Osteocyte (in vitro differentiated cells): Measurements from ENCODE around the gene DUSP11. TPM values are rescaled to one million over a fixed set of nuclear protein-coding genes. Genes with fewer than 3 reads are reported as not detected.
"Not testable (repeated sequence)": the region's sequence is repeated elsewhere in the genome, so short reads cannot be mapped to it uniquely, and the experiment has no call there.

Experiments used
- DNase-seq: peaks from one replicate; pipeline ENCODE4 v3.0.0; 2021; ENCODE audit warnings: mixed read lengths; ENCODE audit not compliant: unreplicated experiment; ENCODE audit errors: extremely low spot score
- H3K27ac Mint-ChIP-seq: one replicate; pipeline ENCODE4 v1.8.0; 2021; ENCODE audit warnings: mild to moderate bottlenecking, mixed read lengths; ENCODE audit not compliant: unreplicated experiment
- H3K27me3 Mint-ChIP-seq: one replicate; pipeline ENCODE4 v1.8.0; 2021; ENCODE audit warnings: mixed read lengths; ENCODE audit not compliant: unreplicated experiment
- H3K36me3 Mint-ChIP-seq: one replicate; pipeline ENCODE4 v1.8.0; 2021; ENCODE audit warnings: mixed read lengths; ENCODE audit not compliant: unreplicated experiment
- H3K4me1 Mint-ChIP-seq: one replicate; pipeline ENCODE4 v1.8.0; 2021; ENCODE audit warnings: mixed read lengths; ENCODE audit not compliant: unreplicated experiment
- H3K4me3 Mint-ChIP-seq: one replicate; pipeline ENCODE4 v1.8.0; 2021; ENCODE audit warnings: mild to moderate bottlenecking, moderate library complexity, mixed read lengths; ENCODE audit not compliant: unreplicated experiment
- H3K9me3 Mint-ChIP-seq: one replicate; pipeline ENCODE4 v1.8.0; 2021; ENCODE audit warnings: mixed read lengths; ENCODE audit not compliant: unreplicated experiment
- total RNA-seq: library from RNA; stranded (reverse); gene quantifications from 2 replicates; pipeline ENCODE4 v1.2.1, GENCODE V29; 2021
- TF ChIP-seq, protein P1 (sequence below): fragments of 200-600 bp; sonication (generic); IDR thresholded peaks from 2 replicates; pipeline ENCODE4 v1.5.0; 2021; ENCODE audit warnings: antibody characterized with exemption, mild to moderate bottlenecking, moderate library complexity

DUSP11 gene
- total RNA-seq, 1 donor from 2014 or later, result 24.7 TPM

DNA sequence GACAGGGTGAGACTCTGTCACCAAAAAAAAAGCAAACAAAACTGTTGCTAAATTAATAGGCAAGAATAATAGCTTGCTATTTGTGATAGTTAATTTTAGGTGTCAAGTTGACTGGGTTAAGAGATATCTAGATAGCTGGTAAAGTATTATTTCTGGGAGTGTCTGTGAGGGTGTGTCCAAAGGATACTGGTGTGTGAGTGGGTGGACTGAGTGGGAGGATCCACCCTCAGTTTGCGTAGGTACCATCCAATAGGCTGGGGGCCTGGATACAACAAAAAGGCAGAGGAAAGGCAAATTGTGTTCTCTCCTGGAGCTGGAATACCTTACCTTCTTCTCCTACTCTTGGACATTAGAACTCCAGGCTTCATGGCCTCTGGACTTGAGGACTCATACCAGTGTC lies 15.0 kb downstream of the DUSP11 start:
- Mint-ChIP-seq H3K36me3 (peaks cover 62% of the 10 kb centered on the region), H3K4me3 (no peak overlapping the region), H3K27ac (no peak overlapping the region), H3K9me3 (no peaks in the 10 kb centered on the region), H3K27me3 (no peaks in the 10 kb centered on the region), H3K4me1 (no peaks in the 10 kb centered on the region)
- no peak for DNase-seq
- TF ChIP-seq, protein P1, sequence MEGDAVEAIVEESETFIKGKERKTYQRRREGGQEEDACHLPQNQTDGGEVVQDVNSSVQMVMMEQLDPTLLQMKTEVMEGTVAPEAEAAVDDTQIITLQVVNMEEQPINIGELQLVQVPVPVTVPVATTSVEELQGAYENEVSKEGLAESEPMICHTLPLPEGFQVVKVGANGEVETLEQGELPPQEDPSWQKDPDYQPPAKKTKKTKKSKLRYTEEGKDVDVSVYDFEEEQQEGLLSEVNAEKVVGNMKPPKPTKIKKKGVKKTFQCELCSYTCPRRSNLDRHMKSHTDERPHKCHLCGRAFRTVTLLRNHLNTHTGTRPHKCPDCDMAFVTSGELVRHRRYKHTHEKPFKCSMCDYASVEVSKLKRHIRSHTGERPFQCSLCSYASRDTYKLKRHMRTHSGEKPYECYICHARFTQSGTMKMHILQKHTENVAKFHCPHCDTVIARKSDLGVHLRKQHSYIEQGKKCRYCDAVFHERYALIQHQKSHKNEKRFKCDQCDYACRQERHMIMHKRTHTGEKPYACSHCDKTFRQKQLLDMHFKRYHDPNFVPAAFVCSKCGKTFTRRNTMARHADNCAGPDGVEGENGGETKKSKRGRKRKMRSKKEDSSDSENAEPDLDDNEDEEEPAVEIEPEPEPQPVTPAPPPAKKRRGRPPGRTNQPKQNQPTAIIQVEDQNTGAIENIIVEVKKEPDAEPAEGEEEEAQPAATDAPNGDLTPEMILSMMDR, result no peak

DNA sequence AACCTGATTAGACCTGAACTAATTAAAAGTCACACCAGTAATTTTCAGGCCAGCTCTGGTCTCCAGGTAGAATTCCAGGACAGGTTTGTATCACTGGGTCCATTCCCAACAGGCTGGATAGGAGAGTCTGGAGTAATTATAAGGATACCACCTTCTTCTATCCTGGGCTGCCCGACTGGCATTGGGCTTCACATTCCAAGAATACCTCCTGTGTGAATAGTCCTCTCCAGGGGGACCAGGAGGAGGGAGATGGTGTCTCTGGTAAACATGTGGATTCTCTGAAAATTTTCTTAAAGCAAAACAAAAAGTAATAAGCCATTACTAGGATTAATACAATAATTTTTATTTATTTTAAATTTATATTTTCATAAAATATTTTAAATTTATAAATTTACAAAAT lies 17.3 kb downstream of the DUSP11 start:
- Mint-ChIP-seq H3K36me3 (peaks cover 57% of the 10 kb centered on the region), H3K9me3 (no peaks in the 10 kb centered on the region), H3K27me3 (no peaks in the 10 kb centered on the region), H3K4me3 (no peak overlapping the region), H3K27ac (no peak overlapping the region), H3K4me1 (no peaks in the 10 kb centered on the region)
- TF ChIP-seq, protein P1, result no peak
- no peak for DNase-seq

DNA sequence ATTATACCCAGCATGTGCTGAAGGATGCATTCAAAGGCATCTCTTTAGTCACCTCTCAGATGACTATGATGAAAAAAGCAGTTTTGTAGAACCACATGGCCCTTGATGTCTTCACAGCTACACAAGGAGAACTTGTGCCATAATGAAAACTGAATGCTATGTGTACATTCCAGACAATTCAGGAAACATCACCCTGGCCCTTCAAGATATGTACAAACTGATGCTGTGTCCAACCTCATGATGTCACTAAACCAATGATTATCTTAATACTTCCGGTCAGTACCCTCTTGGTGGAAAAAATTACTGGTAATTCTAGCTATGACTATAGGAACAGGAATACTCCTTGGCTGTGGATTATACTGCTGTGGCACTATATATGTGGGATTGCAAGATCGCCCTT lies 20.0 kb downstream of the DUSP11 start:
- no peaks in the 10 kb centered on the region for H3K27me3 Mint-ChIP-seq
- no peak for DNase-seq
- H3K4me1 Mint-ChIP-seq, result no peaks in the 10 kb centered on the region
- TF ChIP-seq, protein P1, result no peak
- no peak overlapping the region for H3K27ac Mint-ChIP-seq
- peaks cover 46% of the 10 kb centered on the region for H3K36me3 Mint-ChIP-seq
- no peaks in the 10 kb centered on the region for H3K9me3 Mint-ChIP-seq
- no peak overlapping the region for H3K4me3 Mint-ChIP-seq

DNA sequence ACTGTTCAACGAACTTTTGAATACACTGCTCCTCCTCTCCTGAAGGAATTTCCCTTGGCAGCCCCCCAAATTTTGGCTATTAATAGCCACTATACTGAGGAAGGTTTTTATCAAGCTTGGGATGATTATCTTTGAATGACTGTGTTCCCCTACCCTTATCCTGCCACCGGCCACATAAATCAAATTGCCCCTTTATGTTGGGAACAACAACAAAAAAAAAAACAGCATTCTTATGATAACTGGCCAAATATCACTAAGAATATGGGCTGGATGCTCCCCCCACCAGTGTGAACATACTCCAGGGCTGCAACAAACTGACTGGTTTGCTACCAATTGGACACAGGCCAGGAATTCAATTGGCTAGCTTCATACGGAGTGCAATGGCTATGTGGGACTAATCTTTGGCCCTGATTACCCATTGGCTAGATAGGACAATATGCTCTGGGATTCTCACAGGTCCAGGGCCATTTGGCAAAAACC lies 20.6 kb downstream of the DUSP11 start:
- H3K9me3 Mint-ChIP-seq, result peaks cover 3% of the 10 kb centered on the region
- H3K27ac Mint-ChIP-seq, result no peak overlapping the region
- no peaks in the 10 kb centered on the region for H3K4me1 Mint-ChIP-seq
- no peaks in the 10 kb centered on the region for H3K27me3 Mint-ChIP-seq
- no peak overlapping the region for H3K4me3 Mint-ChIP-seq
- H3K36me3 Mint-ChIP-seq, result peaks cover 44% of the 10 kb centered on the region
- TF ChIP-seq, protein P1, result no peak
- no peak for DNase-seq

DNA sequence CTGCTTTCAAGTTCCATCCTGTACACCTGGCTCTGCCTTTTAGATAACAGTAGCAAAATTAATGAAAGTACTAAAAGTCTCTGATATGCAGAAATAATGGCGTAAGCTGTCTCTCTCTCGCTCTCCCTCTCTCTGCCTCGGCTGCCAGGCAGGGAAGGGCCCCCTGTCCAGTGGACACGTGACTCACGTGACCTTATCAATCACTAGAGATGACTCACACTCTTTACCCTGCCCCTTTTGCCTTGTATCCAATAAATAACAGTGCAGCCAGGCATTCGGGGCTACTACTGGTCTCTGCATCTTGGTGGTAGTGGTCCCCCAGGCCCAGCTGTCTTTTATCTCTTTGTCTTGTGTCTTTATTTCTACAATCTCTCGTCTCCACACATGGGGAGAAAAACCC lies 25.6 kb downstream of the DUSP11 start:
- H3K4me1 Mint-ChIP-seq, H3K27ac Mint-ChIP-seq, H3K4me3 Mint-ChIP-seq, H3K27me3 Mint-ChIP-seq, DNase-seq, H3K9me3 Mint-ChIP-seq: not testable (repeated sequence)
- H3K36me3 Mint-ChIP-seq, result peaks cover 35% of the 10 kb centered on the region

DNA sequence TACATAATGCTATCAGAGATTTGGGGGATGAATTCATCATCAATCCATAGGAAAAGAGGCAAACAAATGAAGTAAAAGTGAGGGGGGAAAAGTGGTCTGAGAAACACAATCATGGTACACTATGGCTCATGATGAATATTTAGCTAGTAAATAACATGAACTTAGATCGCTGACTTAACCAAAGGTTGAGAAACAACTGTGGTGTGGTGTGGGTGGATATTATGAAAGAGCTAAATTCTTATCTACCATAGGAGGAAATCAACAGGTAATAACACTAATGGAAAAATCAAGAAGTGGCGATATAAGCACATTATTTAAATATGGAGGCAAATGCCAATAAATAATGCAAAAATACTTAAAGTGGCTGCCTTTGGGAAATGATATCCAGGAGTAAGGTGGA lies 30.6 kb downstream of the DUSP11 start:
- H3K4me3 Mint-ChIP-seq, result no peak overlapping the region
- no peaks in the 10 kb centered on the region for H3K4me1 Mint-ChIP-seq
- H3K27ac Mint-ChIP-seq, result no peak overlapping the region
- TF ChIP-seq, protein P1, result no peak
- peaks cover 1% of the 10 kb centered on the region for H3K9me3 Mint-ChIP-seq
- H3K36me3 Mint-ChIP-seq, result peaks cover 41% of the 10 kb centered on the region
- no peaks in the 10 kb centered on the region for H3K27me3 Mint-ChIP-seq
- no peak for DNase-seq
